H1 (cell line): ENCODE data around the gene RARA. TPM values are rescaled to one million over a fixed set of nuclear protein-coding genes. Genes with fewer than 3 reads are reported as not detected.

Source experiments
- CTBP2 ChIP-seq: IDR thresholded peaks from 2 replicates; pipeline ENCODE4 v1.7.0; 2011; ENCODE audit warnings: borderline replicate concordance, mild to moderate bottlenecking, moderate library complexity, mixed read lengths, low read length; ENCODE audit not compliant: insufficient read depth, insufficient read length
- EGR1 ChIP-seq: IDR thresholded peaks from 2 replicates; pipeline ENCODE4 v1.6.1; 2011; ENCODE audit warnings: low read depth, low read length, borderline replicate concordance
- MAFK ChIP-seq: IDR thresholded peaks from 2 replicates; pipeline ENCODE4 v1.6.1; 2012; ENCODE audit warnings: low read depth, mild to moderate bottlenecking, improper control_type of control experiment, low read length
- POU5F1 ChIP-seq: IDR thresholded peaks from 2 replicates; pipeline ENCODE4 v1.6.1; 2011; ENCODE audit warnings: low read depth, mild to moderate bottlenecking, low read length, moderate library complexity
- SIN3A ChIP-seq, 2 experiments: IDR thresholded peaks in 1 of 2; conservative IDR thresholded peaks in 1 of 2; 2 replicates each; pipeline ENCODE4 v1.6.1; 2011 to 2012; ENCODE audit warnings: low read length in 2 of 2, improper control_type of control experiment in 1 of 2, low read depth in 1 of 2, mild to moderate bottlenecking in 1 of 2
- SIX5 ChIP-seq: IDR thresholded peaks from 2 replicates; pipeline ENCODE4 v1.6.1; 2011; ENCODE audit warnings: mild to moderate bottlenecking, low read depth, low read length
- SRF ChIP-seq: IDR thresholded peaks from 2 replicates; pipeline ENCODE4 v1.6.1; 2011; ENCODE audit warnings: mild to moderate bottlenecking, low read depth, low read length, moderate library complexity
- polyA plus RNA-seq, 7 experiments: library from polyadenylated mRNA; depleted of rRNA in 3 of 7; stranded (reverse) in 5 of 7; unstranded in 2 of 7; fragments of >200 nt in 5 of 7; fragments of 200-250 nt in 2 of 7; gene quantifications; 1 replicate in 5 of 7; 2 replicates in 1 of 7; 4 replicates in 1 of 7; pipeline versions ENCODE4 v1.2.1 to v1.2.3, GENCODE V29; 2011 to 2013; ENCODE audit warnings: missing spikeins in 2 of 7, mixed read lengths in 2 of 7
- total RNA-seq: library from RNA; stranded (reverse); fragmentation: NEBNext Ultra II Directional; extraction: Animal tissue kit (Norgen Biotek cat#: 25700); gene quantifications from 2 replicates; pipeline ENCODE4 v1.2.1, GENCODE V29; 2021

RARA gene
- total and polyA plus RNA-seq, 2 of the 8 experiments (the other 6 are each of a cell fraction or from before 2014, with no cell fraction given), result 4.4 to 16.5 TPM

- TF ChIP-seq EGR1, result no peak
- TF ChIP-seq SRF, result no peak
- no peak for TF ChIP-seq SIX5
- no peak for TF ChIP-seq POU5F1
- no peak for TF ChIP-seq CTBP2
- no peak for TF ChIP-seq SIN3A (conservative IDR thresholded peaks at IDR 0.05 in 1 of 2, IDR thresholded peaks at IDR 0.05 in 1 of 2; ENCODE audit: low read depth in 1 of 2, low read length in 2 of 2)
- no peak for TF ChIP-seq MAFK
Observed at GRCh38 chr17:40326832-40327199, 17.8 kb downstream of the RARA start (continued).
